ENCODE measurements around the gene DNAL4.

The DNAL4 gene

GRCh38 chr22:38823637-38824036 lies 29.7 kb upstream of the DNAL4 start:
- ATAC-seq (ENCODE audit: insufficient read depth, low read depth), result no peak
- Histone ChIP-seq H3K9me3 (ENCODE audit: insufficient read depth, low read length, severe bottlenecking) (no peaks in the 10 kb centered on the region), H3K36me3 (ENCODE audit: insufficient read depth, low read length) (no peaks in the 10 kb centered on the region), H3K9ac (ENCODE audit: low read depth, low read length) (no peak overlapping the region), H3K27me3 (ENCODE audit: insufficient read depth, low read length, poor library complexity) (peaks cover 17% of the 10 kb centered on the region), H4K20me1 (ENCODE audit: insufficient read depth, low read length) (peaks cover 26% of the 10 kb centered on the region), H3K79me2 (ENCODE audit: insufficient read depth, low read length) (no peaks in the 10 kb centered on the region), H3K4me2 (ENCODE audit: insufficient read depth, low read length) (no peak overlapping the region), H3K27ac (ENCODE audit: low read length) (no peak overlapping the region), H2AFZ (ENCODE audit: low read depth, low read length) (no peak overlapping the region), H3K4me1 (ENCODE audit: insufficient read depth, low read length) (no peaks in the 10 kb centered on the region), H3K4me3 (ENCODE audit: low read depth in 1 of 2, low read length in 2 of 2) (no peak overlapping the region)
- TF ChIP-seq EZH2 (IDR thresholded peaks at IDR 0.05; ENCODE audit: borderline replicate concordance, low read depth, low read length, severe bottlenecking) (no peak), CTCF (IDR thresholded peaks at IDR 0.05; ENCODE audit: borderline replicate concordance, extremely low read depth, low read length, poor library complexity, severe bottlenecking) (no peak)
- no peak for DNase-seq

GRCh38 chr22:38823076-38823475 lies 29.1 kb upstream of the DNAL4 start:
- no peak overlapping the region for H3K4me3 ChIP-seq (ENCODE audit: low read depth in 1 of 2, low read length in 2 of 2)
- H3K4me2 ChIP-seq (ENCODE audit: insufficient read depth, low read length), result no peak overlapping the region
- H3K36me3 ChIP-seq (ENCODE audit: insufficient read depth, low read length), result no peaks in the 10 kb centered on the region
- no peak overlapping the region for H3K27ac ChIP-seq (ENCODE audit: low read length)
- ATAC-seq (ENCODE audit: insufficient read depth, low read depth) (no peak), DNase-seq (no peak)
- H4K20me1 ChIP-seq (ENCODE audit: insufficient read depth, low read length), result peaks cover 26% of the 10 kb centered on the region
- no peak for TF ChIP-seq CTCF (IDR thresholded peaks at IDR 0.05; ENCODE audit: borderline replicate concordance, extremely low read depth, low read length, poor library complexity, severe bottlenecking)
- no peak for TF ChIP-seq EZH2 (IDR thresholded peaks at IDR 0.05; ENCODE audit: borderline replicate concordance, low read depth, low read length, severe bottlenecking)
- H2AFZ ChIP-seq (ENCODE audit: low read depth, low read length), result no peak overlapping the region
- H3K79me2 ChIP-seq (ENCODE audit: insufficient read depth, low read length), result no peaks in the 10 kb centered on the region
- peaks cover 17% of the 10 kb centered on the region for H3K27me3 ChIP-seq (ENCODE audit: insufficient read depth, low read length, poor library complexity)
- H3K4me1 ChIP-seq (ENCODE audit: insufficient read depth, low read length), result no peaks in the 10 kb centered on the region
- no peak overlapping the region for H3K9ac ChIP-seq (ENCODE audit: low read depth, low read length)
- H3K9me3 ChIP-seq (ENCODE audit: insufficient read depth, low read length, severe bottlenecking), result no peaks in the 10 kb centered on the region

- no peak for DNase-seq
- no peaks in the 10 kb centered on the region for H3K36me3 ChIP-seq (ENCODE audit: insufficient read depth, low read length)
- no peaks in the 10 kb centered on the region for H3K79me2 ChIP-seq (ENCODE audit: insufficient read depth, low read length)
- no peak overlapping the region for H3K9ac ChIP-seq (ENCODE audit: low read depth, low read length)
- TF ChIP-seq EZH2 (IDR thresholded peaks at IDR 0.05; ENCODE audit: borderline replicate concordance, low read depth, low read length, severe bottlenecking) (no peak), CTCF (IDR thresholded peaks at IDR 0.05; ENCODE audit: borderline replicate concordance, extremely low read depth, low read length, poor library complexity, severe bottlenecking) (no peak)
- peaks cover 22% of the 10 kb centered on the region for H4K20me1 ChIP-seq (ENCODE audit: insufficient read depth, low read length)
- H3K4me1 ChIP-seq (ENCODE audit: insufficient read depth, low read length), result no peaks in the 10 kb centered on the region
- ATAC-seq (ENCODE audit: insufficient read depth, low read depth), result no peak
- H3K4me3 ChIP-seq (ENCODE audit: low read depth in 1 of 2, low read length in 2 of 2), result no peak overlapping the region
- H3K27ac ChIP-seq (ENCODE audit: low read length), result no peak overlapping the region
- H2AFZ ChIP-seq (ENCODE audit: low read depth, low read length), result no peak overlapping the region
- no peaks in the 10 kb centered on the region for H3K9me3 ChIP-seq (ENCODE audit: insufficient read depth, low read length, severe bottlenecking)
- H3K27me3 ChIP-seq (ENCODE audit: insufficient read depth, low read length, poor library complexity), result peaks cover 17% of the 10 kb centered on the region
- H3K4me2 ChIP-seq (ENCODE audit: insufficient read depth, low read length), result no peak overlapping the region
These were observed 26.1 kb upstream of the DNAL4 start for GRCh38 chr22:38820020-38820419.

GRCh38 chr22:38819387-38819940 lies 25.5 kb upstream of the DNAL4 start:
- TF ChIP-seq EZH2 (IDR thresholded peaks at IDR 0.05; ENCODE audit: borderline replicate concordance, low read depth, low read length, severe bottlenecking) (no peak), CTCF (IDR thresholded peaks at IDR 0.05; ENCODE audit: borderline replicate concordance, extremely low read depth, low read length, poor library complexity, severe bottlenecking) (no peak)
- no peak for ATAC-seq (ENCODE audit: insufficient read depth, low read depth)
- Histone ChIP-seq H4K20me1 (ENCODE audit: insufficient read depth, low read length) (peaks cover 17% of the 10 kb centered on the region), H3K27ac (ENCODE audit: low read length) (no peak overlapping the region), H3K9ac (ENCODE audit: low read depth, low read length) (no peak overlapping the region), H2AFZ (ENCODE audit: low read depth, low read length) (no peak overlapping the region), H3K4me3 (ENCODE audit: low read depth in 1 of 2, low read length in 2 of 2) (no peak overlapping the region), H3K79me2 (ENCODE audit: insufficient read depth, low read length) (no peaks in the 10 kb centered on the region), H3K4me2 (ENCODE audit: insufficient read depth, low read length) (no peak overlapping the region), H3K27me3 (ENCODE audit: insufficient read depth, low read length, poor library complexity) (peaks cover 17% of the 10 kb centered on the region), H3K4me1 (ENCODE audit: insufficient read depth, low read length) (no peaks in the 10 kb centered on the region), H3K9me3 (ENCODE audit: insufficient read depth, low read length, severe bottlenecking) (no peaks in the 10 kb centered on the region), H3K36me3 (ENCODE audit: insufficient read depth, low read length) (no peaks in the 10 kb centered on the region)
- no peak for DNase-seq
